HUES6 (cell line): ENCODE results near the gene AFAP1L2.

Experiments used
- H3K27ac ChIP-seq: 2 replicates; pipeline ENCODE4 v1.7.0; 2013; ENCODE audit warnings: low read depth, mild to moderate bottlenecking, low read length, inconsistent platforms
- H3K27me3 ChIP-seq: 2 replicates; pipeline ENCODE4 v1.6.1; 2013; ENCODE audit warnings: low read length; ENCODE audit not compliant: control insufficient read depth, insufficient read depth
- H3K36me3 ChIP-seq: 2 replicates; pipeline ENCODE4 v1.6.1; 2013; ENCODE audit warnings: low read length; ENCODE audit not compliant: control insufficient read depth, insufficient read depth
- H3K4me1 ChIP-seq: 2 replicates; pipeline ENCODE4 v1.6.1; 2013; ENCODE audit warnings: low read length; ENCODE audit not compliant: control insufficient read depth, insufficient read depth
- H3K4me3 ChIP-seq: 2 replicates; pipeline ENCODE4 v1.5.1; 2013; ENCODE audit warnings: low read depth, low read length
- H3K9ac ChIP-seq: one replicate; pipeline ENCODE4 v1.6.1; 2013; ENCODE audit warnings: mild to moderate bottlenecking, low read length
- H3K9me3 ChIP-seq: 2 replicates; pipeline ENCODE4 v1.6.1; 2013; ENCODE audit warnings: low read depth, low read length; ENCODE audit not compliant: control insufficient read depth, insufficient read depth

AFAP1L2 gene

DNA sequence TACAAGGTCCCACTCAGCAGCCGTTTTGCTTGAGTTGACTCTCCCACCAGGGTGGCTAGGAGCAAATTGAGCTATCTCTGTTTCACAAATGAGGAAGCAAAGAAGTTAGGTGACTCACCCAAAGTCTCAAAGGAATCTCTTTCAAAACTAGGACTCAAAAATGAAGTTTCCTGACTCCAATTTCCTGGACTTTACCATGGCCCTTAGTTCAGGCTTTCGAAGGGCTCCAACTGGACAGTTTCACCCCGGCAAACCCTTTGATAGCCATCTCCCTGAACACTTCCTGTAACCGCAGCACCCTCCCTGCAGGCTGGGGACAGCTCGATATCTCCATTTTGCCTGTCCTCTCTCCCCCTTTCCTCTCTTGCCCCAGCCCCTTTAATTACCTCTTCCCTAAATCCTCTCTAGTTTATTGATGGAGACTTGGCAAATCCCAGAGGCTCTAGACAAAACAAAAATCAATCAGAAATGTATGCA is 4.7 kb upstream of the AFAP1L2 start:
- H3K4me3 ChIP-seq, result no peak overlapping the region
- H3K36me3 ChIP-seq, result no peaks in the 10 kb centered on the region
- no peak overlapping the region for H3K9ac ChIP-seq
- H3K4me1 ChIP-seq, result peaks cover 26% of the 10 kb centered on the region
- peaks cover 30% of the 10 kb centered on the region for H3K27me3 ChIP-seq
- H3K27ac ChIP-seq, result no peak overlapping the region
- no peaks in the 10 kb centered on the region for H3K9me3 ChIP-seq

DNA sequence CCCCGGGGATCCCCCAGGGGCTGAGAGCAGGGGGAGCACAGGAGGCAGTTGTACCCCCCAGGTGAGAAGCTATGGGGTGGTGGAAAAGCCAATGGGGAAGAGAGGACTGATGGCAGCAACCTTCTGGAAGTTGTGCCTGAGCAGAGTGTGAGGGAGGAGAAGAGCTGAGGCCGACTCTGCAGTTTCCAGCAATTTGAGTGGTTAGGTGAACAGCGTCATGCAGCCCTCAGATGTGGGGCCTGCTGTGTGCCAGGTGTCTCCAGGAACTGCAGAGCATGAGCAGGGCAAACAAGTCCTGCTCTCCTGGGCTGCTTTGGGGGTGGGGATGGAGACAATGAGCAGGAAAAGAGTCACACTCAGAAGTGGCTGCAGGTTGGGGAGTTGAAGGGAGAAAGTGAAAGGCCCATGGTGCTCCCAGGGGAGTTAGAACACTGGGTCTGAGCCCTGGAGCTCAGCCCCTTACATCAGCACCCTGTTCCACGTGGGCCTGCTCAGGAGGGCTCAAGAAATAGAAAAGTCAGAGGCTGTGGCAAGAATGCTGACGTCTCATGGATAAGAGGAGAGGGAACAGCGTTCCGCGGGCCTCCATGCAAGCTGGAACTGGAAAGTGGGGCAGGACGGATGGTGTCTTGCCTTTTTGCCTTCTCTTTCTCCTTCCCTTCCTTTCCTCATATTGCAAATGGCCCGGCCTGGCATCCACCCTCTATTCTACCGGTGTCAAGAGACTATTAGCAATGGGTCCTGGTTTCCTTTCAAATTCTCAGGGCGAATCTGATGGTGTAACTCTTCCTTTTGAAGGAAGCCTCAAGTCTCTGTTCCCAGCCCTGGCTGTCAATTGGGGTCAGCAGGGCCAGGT is 4.0 kb upstream of the AFAP1L2 start:
- H3K27me3 ChIP-seq, result peaks cover 37% of the 10 kb centered on the region
- no peaks in the 10 kb centered on the region for H3K36me3 ChIP-seq
- peaks cover 26% of the 10 kb centered on the region for H3K4me1 ChIP-seq
- H3K4me3 ChIP-seq, result no peak overlapping the region
- no peaks in the 10 kb centered on the region for H3K9me3 ChIP-seq
- H3K27ac ChIP-seq, result no peak overlapping the region
- H3K9ac ChIP-seq, result no peak overlapping the region

DNA sequence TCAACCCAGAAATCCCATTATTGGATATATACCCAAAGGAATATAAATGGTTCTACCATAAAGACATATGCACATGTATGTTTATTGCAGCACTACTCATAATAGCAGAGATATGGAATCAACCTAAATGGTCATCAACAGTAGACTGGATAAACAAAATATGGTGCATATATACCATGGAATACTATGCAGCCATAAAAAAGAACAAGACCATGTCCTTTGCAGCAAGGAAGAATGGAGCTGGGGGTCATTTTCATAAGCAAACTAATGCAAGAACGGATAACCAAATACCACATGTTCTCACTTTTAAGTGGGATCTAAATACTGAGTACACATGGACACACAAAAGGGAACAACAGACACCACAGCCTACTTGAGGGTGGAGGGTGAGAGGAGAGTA is 2.2 kb upstream of the AFAP1L2 start:
- Histone ChIP-seq H3K9me3 (no peaks in the 10 kb centered on the region), H3K27ac (no peak overlapping the region), H3K36me3 (no peaks in the 10 kb centered on the region), H3K4me1 (peaks cover 35% of the 10 kb centered on the region), H3K4me3 (no peak overlapping the region), H3K9ac (no peak overlapping the region), H3K27me3 (peaks cover 56% of the 10 kb centered on the region)

DNA sequence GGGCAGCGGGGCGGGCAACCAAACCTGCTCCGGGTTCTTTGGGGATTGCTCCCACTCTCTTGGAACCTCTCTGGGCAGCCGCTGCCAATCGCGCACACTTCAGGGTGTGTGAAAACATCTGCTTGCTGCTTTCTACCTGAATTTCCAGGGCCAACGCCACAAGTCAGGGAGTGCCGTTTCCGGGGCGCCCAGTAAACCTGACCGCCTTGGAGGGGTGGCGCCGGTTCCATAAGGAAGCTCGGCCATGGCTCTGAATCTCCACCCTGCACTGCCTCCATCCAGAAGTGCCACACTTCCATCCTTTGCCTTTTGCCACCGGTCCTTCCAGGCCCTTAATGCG is 679 bp upstream of the AFAP1L2 start:
- H3K27me3 ChIP-seq, result peaks cover 62% of the 10 kb centered on the region
- peaks cover 35% of the 10 kb centered on the region for H3K4me1 ChIP-seq
- peak overlapping the region; percentile 22 for H3K9ac ChIP-seq
- H3K36me3 ChIP-seq, result no peaks in the 10 kb centered on the region
- H3K4me3 ChIP-seq, result peak overlapping the region; percentile 79
- no peaks in the 10 kb centered on the region for H3K9me3 ChIP-seq
- H3K27ac ChIP-seq, result no peak overlapping the region

DNA sequence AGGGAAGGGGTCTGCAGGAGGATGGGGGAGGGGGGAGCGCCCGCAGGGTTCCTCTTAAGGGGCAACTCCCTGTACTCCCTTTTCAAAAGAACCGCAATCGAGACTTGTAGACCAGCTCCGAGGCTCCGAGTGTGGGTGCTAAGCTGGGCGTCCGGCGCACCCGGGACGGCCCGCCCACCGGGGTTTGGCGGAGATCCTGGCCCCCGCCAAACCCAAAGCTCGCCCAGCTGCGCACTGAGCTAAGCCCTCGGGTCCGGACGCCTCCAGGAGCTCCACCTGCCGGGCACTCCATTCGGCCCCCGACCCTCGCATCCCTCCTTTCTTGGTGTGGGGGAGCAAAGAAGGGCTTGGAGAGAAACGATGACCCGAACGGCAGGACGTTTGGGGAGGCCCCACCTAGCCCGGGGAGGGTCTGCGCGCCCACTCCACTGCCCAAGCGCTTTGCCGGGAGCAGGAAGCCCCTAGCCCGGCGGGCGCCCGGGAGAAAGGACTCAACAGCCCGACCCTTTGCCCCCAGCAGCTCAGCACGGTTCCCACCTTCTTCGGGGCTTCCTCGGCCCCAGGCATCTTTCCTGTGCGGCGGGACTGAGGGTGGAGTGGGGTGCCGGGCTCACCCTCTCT is 651 bp downstream of the AFAP1L2 start:
- H3K9me3 ChIP-seq, result no peaks in the 10 kb centered on the region
- no peaks in the 10 kb centered on the region for H3K36me3 ChIP-seq
- H3K27ac ChIP-seq, result no peak overlapping the region
- H3K4me3 ChIP-seq, result peak overlapping the region; percentile 79
- H3K9ac ChIP-seq, result peak overlapping the region; percentile 61
- H3K27me3 ChIP-seq, result peaks cover 62% of the 10 kb centered on the region
- H3K4me1 ChIP-seq, result peaks cover 22% of the 10 kb centered on the region

DNA sequence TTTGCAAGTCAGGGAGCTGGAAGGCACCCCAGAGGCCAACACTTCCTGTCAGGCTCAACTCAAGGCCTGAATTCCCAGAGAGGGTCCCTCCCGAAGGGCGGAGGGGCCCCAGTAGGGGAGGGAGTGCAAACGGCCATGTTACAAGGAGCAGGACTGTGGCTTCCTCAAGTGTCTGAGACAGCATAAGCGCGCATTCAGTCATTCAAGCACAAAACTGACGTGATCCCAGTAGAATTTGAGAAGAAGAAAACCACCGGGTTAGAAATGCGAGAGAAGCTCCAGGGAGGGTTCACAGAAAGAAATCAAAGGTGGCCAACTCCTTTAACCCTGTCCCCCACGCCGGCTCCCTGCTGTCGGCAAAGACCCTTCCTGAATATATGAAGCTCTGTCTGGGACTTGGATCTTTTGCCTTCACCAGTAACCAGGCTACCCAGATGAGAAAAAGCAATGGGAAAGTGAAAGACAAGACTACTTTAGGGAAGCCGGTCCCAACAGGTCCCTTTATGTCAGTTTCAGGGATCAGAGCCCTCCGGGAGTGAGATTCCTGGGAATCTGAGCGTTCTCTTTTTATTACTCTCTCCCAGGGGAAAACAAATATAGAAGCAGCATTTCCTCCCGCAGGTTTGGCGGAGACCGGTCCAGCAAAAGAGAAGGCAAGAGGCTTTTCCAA is 1.3 kb downstream of the AFAP1L2 start:
- Histone ChIP-seq H3K27ac (no peak overlapping the region), H3K9ac (peak overlapping the region; percentile 61), H3K27me3 (peaks cover 60% of the 10 kb centered on the region), H3K4me3 (peak overlapping the region; percentile 79), H3K4me1 (peaks cover 15% of the 10 kb centered on the region), H3K9me3 (no peaks in the 10 kb centered on the region), H3K36me3 (no peaks in the 10 kb centered on the region)

DNA sequence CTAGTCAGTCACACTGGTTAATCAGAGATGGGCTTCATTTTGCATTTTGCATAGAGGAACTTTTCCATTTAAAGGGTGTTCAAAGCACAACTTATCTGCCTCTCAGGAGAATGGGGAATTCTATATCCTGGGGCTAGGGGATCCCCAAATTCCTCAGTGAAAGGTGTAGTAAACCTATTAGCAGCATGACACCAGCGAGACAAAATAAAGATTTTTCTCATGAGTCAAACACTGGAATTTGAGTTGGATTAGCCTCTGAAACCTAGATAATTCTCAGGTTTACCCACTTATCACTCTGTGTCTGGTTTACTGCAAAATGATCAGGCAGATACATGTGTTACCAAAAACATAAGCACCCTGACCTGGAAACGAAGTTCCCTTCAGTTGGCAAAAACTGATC is 2.1 kb downstream of the AFAP1L2 start:
- Histone ChIP-seq H3K4me3 (0 out of 2 replicates have a peak overlapping the region, but pooled peaks have one; percentile 79), H3K27ac (no peak overlapping the region), H3K9ac (no peak overlapping the region), H3K9me3 (no peaks in the 10 kb centered on the region), H3K4me1 (peaks cover 14% of the 10 kb centered on the region), H3K27me3 (peaks cover 53% of the 10 kb centered on the region), H3K36me3 (no peaks in the 10 kb centered on the region)

DNA sequence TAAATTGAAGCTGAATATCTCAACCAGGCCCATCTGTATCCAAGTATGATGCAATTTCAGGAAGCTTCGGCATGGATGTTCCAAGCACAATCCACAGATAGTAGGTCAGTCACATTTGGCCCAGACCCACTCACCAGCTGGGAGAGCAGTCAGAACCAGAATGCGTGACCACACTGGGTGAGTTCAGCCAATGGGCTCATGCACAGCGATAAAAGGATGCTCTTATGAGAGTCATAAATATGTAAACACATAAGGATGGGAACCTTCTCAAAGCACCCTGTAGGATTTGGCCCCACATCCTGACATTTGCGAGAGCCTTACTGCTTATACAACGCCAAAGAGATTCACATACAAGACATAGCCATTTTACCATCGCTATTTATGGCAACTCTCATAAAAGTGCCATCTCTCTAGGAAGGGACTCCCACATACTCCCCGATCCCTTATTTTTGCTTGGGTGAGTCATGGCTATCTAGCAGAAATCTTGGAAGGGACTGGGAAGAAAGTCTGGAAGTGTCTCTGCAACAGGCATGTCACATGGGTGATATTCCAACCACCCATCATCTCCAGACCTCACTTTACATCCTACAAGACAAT is 3.0 kb downstream of the AFAP1L2 start:
- Histone ChIP-seq H3K27ac (no peak overlapping the region), H3K9me3 (no peaks in the 10 kb centered on the region), H3K4me3 (no peak overlapping the region), H3K27me3 (peaks cover 53% of the 10 kb centered on the region), H3K36me3 (no peaks in the 10 kb centered on the region), H3K4me1 (peaks cover 14% of the 10 kb centered on the region), H3K9ac (no peak overlapping the region)

DNA sequence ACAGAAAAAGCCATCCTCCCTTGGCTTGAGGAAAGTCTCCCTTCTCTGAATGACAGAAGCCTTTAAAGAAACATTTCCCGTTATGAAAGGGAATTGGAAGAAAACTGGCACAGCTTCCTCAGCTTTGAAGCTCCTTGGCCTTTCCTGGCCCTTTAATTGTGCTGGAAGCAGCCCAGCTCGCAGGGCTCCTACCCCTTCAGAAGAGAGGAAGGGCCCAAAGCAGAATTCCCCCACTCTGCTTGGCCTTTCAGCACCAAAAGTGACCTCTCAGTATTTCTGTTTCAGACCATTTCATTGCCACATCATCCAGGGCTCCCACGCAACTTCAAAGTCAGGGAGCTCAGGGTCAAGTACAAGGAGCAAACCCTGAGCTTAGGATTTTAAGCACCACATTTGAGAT is 4.2 kb downstream of the AFAP1L2 start:
- peaks cover 11% of the 10 kb centered on the region for H3K4me1 ChIP-seq
- H3K9me3 ChIP-seq, result no peaks in the 10 kb centered on the region
- H3K9ac ChIP-seq, result no peak overlapping the region
- no peak overlapping the region for H3K27ac ChIP-seq
- H3K36me3 ChIP-seq, result no peaks in the 10 kb centered on the region
- H3K27me3 ChIP-seq, result peaks cover 42% of the 10 kb centered on the region
- no peak overlapping the region for H3K4me3 ChIP-seq

DNA sequence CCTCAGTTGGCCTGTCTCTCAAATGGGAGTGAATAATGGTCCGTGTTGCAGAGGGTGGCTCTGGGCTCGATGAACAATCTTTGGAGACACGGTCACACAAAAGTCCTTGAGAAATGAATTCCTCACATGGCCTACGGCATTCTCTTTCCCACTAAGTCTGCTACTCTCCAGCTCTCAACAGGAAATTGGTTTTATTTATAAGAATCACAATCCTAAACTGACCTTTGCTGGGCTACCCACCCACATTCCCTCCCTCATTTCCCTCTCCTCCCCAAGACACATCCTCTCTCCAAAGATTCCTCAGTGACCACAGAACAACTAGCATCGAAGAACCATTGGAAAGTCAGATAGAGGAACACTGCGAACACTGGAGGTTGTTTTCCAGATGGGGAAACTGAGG is 4.7 kb downstream of the AFAP1L2 start:
- H3K27me3 ChIP-seq, result peaks cover 37% of the 10 kb centered on the region
- no peak overlapping the region for H3K4me3 ChIP-seq
- H3K4me1 ChIP-seq, result peaks cover 9% of the 10 kb centered on the region; the same call in 1 of the 2 replicates
- H3K36me3 ChIP-seq, result no peaks in the 10 kb centered on the region
- H3K27ac ChIP-seq, result no peak overlapping the region
- H3K9ac ChIP-seq, result no peak overlapping the region
- no peaks in the 10 kb centered on the region for H3K9me3 ChIP-seq
